ENCODE measurements around the gene CSRP3.
"Not testable (repeated sequence)": the region's sequence is repeated elsewhere in the genome, so short reads cannot be mapped to it uniquely, and the experiment has no call there.

The CSRP3 gene

GRCh38 chr11:19185036-19185435 lies 16.7 kb downstream of the CSRP3 start:
- DNase-seq, result no peak

- no peak for DNase-seq
Observed at GRCh38 chr11:19183646-19184045, 18.1 kb downstream of the CSRP3 start.

- peak; percentile 26 for DNase-seq
Observed at GRCh38 chr11:19181531-19182261, 20.1 kb downstream of the CSRP3 start.

GRCh38 chr11:19176629-19177186 lies 25.1 kb downstream of the CSRP3 start:
- DNase-seq, result no peak

GRCh38 chr11:19173964-19174638 lies 27.7 kb downstream of the CSRP3 start:
- DNase-seq, result no peak

- DNase-seq, result no peak
Observed at GRCh38 chr11:19173004-19173689, 28.6 kb downstream of the CSRP3 start.

DNA sequence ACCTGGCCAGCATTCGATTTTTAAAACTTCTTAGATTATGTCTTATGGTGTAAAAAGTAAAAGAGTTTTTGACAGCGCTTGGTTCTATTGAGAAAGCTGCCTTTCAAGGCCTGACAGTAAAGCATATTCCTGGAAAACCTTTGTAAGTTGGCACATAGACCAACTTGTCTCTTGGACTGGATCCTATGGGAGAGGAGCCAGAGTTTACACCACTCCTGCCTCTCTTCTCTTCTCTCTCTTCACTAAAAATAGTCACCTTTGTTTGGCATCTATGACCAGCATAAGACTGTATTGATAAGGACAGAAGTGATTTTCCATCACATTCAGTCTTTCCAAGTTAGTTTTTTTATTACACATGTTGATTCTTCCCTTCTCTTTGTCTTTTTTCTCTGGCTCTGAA lies 33.7 kb downstream of the CSRP3 start:
- DNase-seq, result no peak

- no peak for DNase-seq
Observed at GRCh38 chr11:19164881-19165280, 36.9 kb downstream of the CSRP3 start.

GRCh38 chr11:19164230-19164855 lies 37.4 kb downstream of the CSRP3 start:
- DNase-seq, result peak; percentile 46

- DNase-seq, result no peak
Observed at GRCh38 chr11:19163617-19164016, 38.2 kb downstream of the CSRP3 start.

DNA sequence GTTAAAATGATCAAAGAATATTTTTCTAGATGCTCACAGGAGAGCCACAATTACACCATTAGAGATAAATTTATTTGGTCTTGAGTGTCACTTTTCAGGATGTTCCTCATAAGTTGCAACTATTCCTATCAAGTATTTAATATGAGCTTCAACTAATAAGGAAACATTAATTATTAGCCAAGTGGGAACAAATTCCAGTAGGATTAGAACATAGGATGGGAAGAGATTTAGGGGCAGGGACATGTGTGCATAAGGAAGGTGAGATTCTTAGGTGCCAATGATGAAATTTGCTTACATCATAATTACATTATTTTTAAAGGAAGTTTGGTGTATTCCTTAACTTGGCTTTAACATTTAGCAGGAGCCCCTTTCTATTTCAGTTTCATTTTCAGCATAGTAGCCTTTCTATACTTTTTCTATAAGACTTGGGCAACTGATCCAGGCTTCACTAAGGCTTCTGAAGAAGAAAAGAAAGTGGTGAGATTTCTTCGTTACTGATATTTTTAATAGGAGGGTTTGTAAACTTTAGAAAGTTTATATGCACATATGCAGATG lies 38.8 kb downstream of the CSRP3 start:
- peak; percentile 22 for DNase-seq

GRCh38 chr11:19161651-19162050 lies 40.1 kb downstream of the CSRP3 start:
- DNase-seq, result no peak

DNA sequence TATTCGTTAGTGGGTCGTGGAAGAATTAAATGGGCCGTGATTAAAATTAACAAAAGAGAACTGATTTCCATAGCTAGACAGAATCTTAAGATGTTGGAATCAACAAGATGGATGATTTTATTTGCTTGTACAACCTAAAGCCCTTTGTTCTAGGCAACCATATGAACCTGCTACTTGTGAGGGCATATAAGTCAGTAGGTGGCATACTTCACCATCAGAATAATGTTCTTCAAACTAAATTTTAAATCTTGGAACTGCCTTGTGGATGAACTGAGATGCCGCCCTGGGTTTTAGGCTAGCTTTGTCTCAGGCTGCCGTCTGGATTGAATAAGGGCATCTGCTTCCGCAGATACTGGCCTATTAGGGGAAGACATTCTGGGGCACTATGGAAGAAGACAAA lies 40.9 kb downstream of the CSRP3 start:
- no peak for DNase-seq

DNA sequence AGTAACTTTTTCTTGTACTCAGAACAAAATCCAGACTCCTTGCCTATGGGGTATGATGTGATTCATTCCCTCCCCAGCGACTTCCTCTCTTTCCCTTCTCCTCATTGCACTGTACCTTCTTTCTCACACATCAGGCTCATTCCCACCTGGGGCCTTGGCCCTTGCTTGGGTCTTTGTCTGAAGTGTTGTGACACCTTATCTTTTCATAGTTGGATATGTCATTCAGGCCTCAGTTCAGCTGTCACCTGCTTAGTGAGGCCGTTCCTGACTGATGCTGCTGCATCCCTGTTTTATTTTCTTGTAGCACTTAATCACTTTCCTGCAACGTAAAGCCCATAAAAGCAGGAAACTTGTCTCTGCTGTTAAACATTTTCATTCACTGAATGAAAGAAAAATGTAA lies 44.9 kb downstream of the CSRP3 start:
- DNase-seq, result no peak

DNA sequence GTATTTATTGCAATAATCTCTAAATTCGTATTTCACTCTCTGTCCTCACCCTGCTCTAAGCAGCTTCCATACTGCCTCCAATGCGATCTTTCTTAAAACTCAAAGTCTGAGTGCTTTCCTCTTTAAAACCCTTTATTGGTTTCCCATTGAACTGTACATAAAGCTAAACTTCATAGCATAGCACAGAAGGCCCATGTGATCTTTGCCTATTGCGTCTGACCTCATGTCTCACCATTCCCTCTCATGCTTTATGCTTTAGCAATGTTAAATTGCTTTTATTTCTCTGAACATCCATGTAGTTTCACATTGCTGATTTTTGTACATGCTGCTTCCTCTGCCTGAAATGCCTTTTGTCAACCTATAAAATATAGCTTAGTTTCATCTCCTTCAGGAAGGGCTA lies 56.5 kb downstream of the CSRP3 start:
- DNase-seq, result no peak

DNA sequence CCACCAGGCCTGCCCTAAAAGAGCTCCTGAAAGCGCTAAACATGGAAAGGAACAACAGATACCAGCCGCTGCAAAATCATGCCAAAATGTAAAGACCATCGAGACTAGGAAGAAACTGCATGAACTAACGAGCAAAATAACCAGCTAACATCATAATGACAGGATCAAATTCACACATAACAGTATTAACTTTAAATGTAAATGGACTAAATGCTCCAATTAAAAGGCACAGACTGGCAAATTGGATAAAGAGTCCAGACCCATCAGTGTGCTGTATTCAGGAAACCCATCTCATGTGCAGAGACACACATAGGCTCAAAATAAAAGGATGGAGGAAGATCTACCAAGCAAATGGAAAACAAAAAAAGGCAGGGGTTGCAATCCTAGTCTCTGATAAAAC lies 64.9 kb downstream of the CSRP3 start:
- not testable (repeated sequence) for DNase-seq

- no peak for DNase-seq
Observed at GRCh38 chr11:19134004-19134403, 67.8 kb downstream of the CSRP3 start.

Data from MV-4-11 (cell line).